VCaP (cell line): Measurements from ENCODE around the gene NEK4.

Source experiments
- H3K27ac ChIP-seq: fragments of 450-650 bp; 2 replicates; pipeline ENCODE4 v1.5.1; 2017
- CTCF ChIP-seq: fragments of 450-650 bp; conservative IDR thresholded peaks from 2 replicates; pipeline ENCODE4 v1.5.1; 2017; ENCODE audit warnings: mild to moderate bottlenecking, moderate library complexity

The NEK4 gene

GRCh38 chr3:52788890-52789745 is 18.4 kb upstream of the NEK4 start:
- no peak overlapping the region for H3K27ac ChIP-seq
- no peak for TF ChIP-seq CTCF

- TF ChIP-seq CTCF, result no peak
- H3K27ac ChIP-seq, result no peak overlapping the region
These were observed 17.2 kb upstream of the NEK4 start for GRCh38 chr3:52787672-52788625.

GRCh38 chr3:52787246-52787645 is 16.5 kb upstream of the NEK4 start:
- no peak for TF ChIP-seq CTCF
- no peak overlapping the region for H3K27ac ChIP-seq

DNA sequence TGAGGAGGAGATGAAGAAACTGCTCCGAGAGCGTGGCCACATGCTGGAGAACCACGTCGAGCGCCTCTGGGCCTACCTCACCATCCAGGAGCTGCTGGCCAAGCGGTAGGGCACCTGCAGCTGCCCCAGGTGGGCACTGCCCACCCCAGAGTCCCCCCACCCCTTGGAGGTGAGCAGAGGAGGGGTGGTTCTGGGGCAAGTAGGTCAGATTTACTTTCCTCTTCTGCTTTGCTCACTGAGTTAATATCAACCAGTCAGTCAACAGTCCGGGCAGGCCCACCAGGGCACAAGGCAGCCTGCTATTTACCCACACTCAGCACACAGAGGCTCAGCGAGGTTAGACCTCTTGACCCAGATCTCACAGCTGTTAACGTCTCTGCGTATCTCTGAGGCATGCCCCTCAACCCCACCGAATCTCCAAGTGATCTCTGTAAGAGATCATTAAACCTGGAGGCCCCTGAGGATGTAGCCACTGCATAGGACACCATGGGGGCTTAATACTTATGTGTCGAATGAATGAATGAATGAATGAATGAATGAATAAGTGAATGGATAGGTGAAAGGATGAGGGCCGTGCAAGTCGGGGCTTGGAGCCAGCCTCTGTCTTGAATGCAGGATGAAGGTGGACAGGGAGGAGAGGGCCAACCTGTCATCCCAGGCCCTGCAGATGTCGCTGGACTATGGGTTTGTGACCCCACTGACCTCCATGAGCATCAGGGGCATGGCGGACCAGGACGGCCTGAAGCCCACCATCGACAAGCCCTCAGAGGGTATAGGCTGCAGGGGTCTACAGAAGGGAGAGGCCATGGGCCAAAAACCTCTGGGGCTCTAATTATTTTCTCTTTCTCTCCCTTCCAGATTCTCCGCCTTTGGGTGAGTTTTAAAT is 15.8 kb upstream of the NEK4 start:
- no peak for TF ChIP-seq CTCF
- no peak overlapping the region for H3K27ac ChIP-seq

GRCh38 chr3:52784931-52785590 is 14.3 kb upstream of the NEK4 start:
- no peak for TF ChIP-seq CTCF
- no peak overlapping the region for H3K27ac ChIP-seq

DNA sequence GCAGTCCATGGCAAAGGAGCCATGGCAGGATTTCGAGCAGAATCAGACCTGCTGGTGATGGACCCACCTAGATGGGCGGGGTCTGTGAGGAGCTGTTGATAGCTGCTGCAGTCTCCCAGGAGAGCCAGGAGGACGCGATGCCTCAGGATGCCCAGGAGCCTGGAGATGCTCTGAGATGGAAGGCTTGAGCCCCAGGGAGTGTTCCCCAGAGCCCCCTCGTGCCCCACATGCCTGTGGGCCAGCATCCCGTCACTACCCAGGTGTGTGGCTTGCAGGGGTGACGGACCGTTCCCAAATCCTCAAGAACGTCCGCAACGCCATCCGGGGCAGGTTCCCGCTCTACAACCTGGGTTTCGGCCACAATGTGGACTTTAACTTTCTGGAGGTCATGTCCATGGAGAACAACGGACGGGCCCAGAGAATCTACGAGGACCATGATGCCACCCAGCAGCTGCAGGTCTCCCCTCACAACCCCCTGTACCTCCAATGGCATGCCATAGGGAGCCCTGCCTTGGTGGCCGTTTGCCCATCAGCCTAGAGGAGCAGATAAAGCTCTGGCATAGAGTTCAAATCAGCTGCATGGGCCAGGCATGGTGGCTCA is 13.4 kb upstream of the NEK4 start:
- TF ChIP-seq CTCF, result no peak
- H3K27ac ChIP-seq, result no peak overlapping the region
